HCT116 (cell line): ENCODE results near the gene COMMD9. TPM values are rescaled to one million over a fixed set of nuclear protein-coding genes. Genes with fewer than 3 reads are reported as not detected.

Experiments used
- ATAC-seq: fragments of 200-7000 bp; cut with Tn5 transposase; 2 replicates; pipeline ENCODE4 v1.9.1; 2020; ENCODE audit warnings: mild to moderate bottlenecking, moderate library complexity
- BruUV-seq: library from RNA; stranded (reverse); fragments of 400-500 nt; replicated peaks from 2 replicates; lab custom pipeline; 2021; lab: Mats Ljungman, UMichigan
- CTCF ChIA-PET: fragments of 300-600 bp; sonication (Branson Sonifier 250); formaldehyde crosslinking; loops from one replicate; lab custom pipeline; 2021; ENCODE audit warnings: antibody characterized with exemption; lab: Charles Lee
- POLR2A ChIA-PET: fragments of 300-600, 350-600 bp; sonication (Branson Sonifier 250); formaldehyde crosslinking; loops from one replicate; lab custom pipeline; 2021; ENCODE audit warnings: antibody characterized with exemption; lab: Charles Lee
- RAD21 ChIA-PET, 2 experiments: fragments of 300-600 bp; sonication (Branson Sonifier 250); formaldehyde crosslinking; loops; one replicate each; lab custom pipeline; 2023; ENCODE audit warnings: low total read pairs in 2 of 2; ENCODE audit not compliant: uncharacterized antibody in 2 of 2, unreplicated experiment in 2 of 2, low non-redundant PET in 1 of 2; lab: Charles Lee
- DNase-seq: peaks from one replicate; pipeline ENCODE4 v3.0.0-alpha.2; 2010; ENCODE audit warnings: low read depth, low spot score
- H2AFZ ChIP-seq: fragments of 200-600 bp; shearing (Covaris generic), sonication (generic); 2 replicates; pipeline ENCODE4 v1.6.1; 2017; ENCODE audit warnings: low read depth, mixed run types, mixed read lengths, antibody characterized with exemption, low read length; ENCODE audit not compliant: poor library complexity, severe bottlenecking
- H3K27ac ChIP-seq: 2 replicates; pipeline ENCODE4 v1.5.1; 2012; ENCODE audit warnings: low read depth, low read length
- H3K27me3 ChIP-seq: fragments of 200-600 bp; sonication (generic); 2 replicates; pipeline ENCODE4 v1.6.1; 2016; ENCODE audit warnings: mixed run types, low read length, mixed read lengths; ENCODE audit not compliant: insufficient read depth
- H3K36me3 ChIP-seq, 2 experiments: fragments of 200-500 bp in 1 of 2; fragments of 200-600 bp in 1 of 2; sonication (Bioruptor generic) in 1 of 2; sonication (generic) in 1 of 2; 2 replicates each; pipeline versions ENCODE4 v1.5.1 to v1.6.1; 2014 to 2016; ENCODE audit warnings: low read length in 2 of 2, inconsistent platforms in 1 of 2, mixed read lengths in 1 of 2, mixed run types in 1 of 2; ENCODE audit not compliant: insufficient read depth in 2 of 2, control insufficient read depth in 1 of 2
- H3K4me1 ChIP-seq, 2 experiments: fragments of 200-600 bp in 1 of 2; sonication (generic) in 1 of 2; 2 replicates each; pipeline versions ENCODE4 v1.5.1 to v1.6.1; 2012 to 2017; ENCODE audit warnings: low read length in 2 of 2, inconsistent platforms in 1 of 2, mild to moderate bottlenecking in 1 of 2, mixed read lengths in 1 of 2, mixed run types in 1 of 2, moderate library complexity in 1 of 2; ENCODE audit not compliant: insufficient read depth in 2 of 2, control insufficient read depth in 1 of 2
- H3K4me2 ChIP-seq: fragments of 200-600 bp; sonication (generic); 2 replicates; pipeline ENCODE4 v1.6.1; 2017; ENCODE audit warnings: mixed run types, low read length, mixed read lengths
- H3K4me3 ChIP-seq, 2 experiments: fragments of 200-600 bp in 1 of 2; sonication (generic) in 1 of 2; replicated peaks in 1 of 2; 2 replicates each; pipeline ENCODE4 v1.5.1; 2011 to 2016; ENCODE audit warnings: low read length in 2 of 2, control low read depth in 1 of 2, low read depth in 1 of 2, mild to moderate bottlenecking in 1 of 2, mixed read lengths in 1 of 2, mixed run types in 1 of 2
- H3K79me2 ChIP-seq: fragments of 200-600 bp; sonication (generic); 2 replicates; pipeline ENCODE4 v1.6.1; 2017; ENCODE audit warnings: mild to moderate bottlenecking, mixed run types, low read length, moderate library complexity, mixed read lengths; ENCODE audit not compliant: insufficient read depth
- H3K9ac ChIP-seq: fragments of 200-600 bp; sonication (generic); 2 replicates; pipeline ENCODE4 v1.6.1; 2016; ENCODE audit warnings: low read length, mixed read lengths
- H3K9me2 ChIP-seq: fragments of 200-600 bp; sonication (generic), shearing (Covaris generic); 2 replicates; pipeline ENCODE4 v1.6.1; 2017; ENCODE audit warnings: mixed run types, mild to moderate bottlenecking, moderate library complexity; ENCODE audit not compliant: insufficient read depth
- H3K9me3 ChIP-seq, 2 experiments: fragments of 200-500 bp in 1 of 2; fragments of 200-600 bp in 1 of 2; sonication (Bioruptor generic) in 1 of 2; sonication (generic) in 1 of 2; 2 replicates each; pipeline ENCODE4 v1.6.1; 2014 to 2017; ENCODE audit warnings: low read length in 2 of 2, mixed read lengths in 2 of 2, inconsistent platforms in 1 of 2, low read depth in 1 of 2, mild to moderate bottlenecking in 1 of 2, mixed run types in 1 of 2, moderate library complexity in 1 of 2; ENCODE audit not compliant: control insufficient read depth in 1 of 2, insufficient read depth in 1 of 2
- H4K20me1 ChIP-seq: fragments of 200-600 bp; sonication (generic), shearing (Covaris generic); 2 replicates; pipeline ENCODE4 v1.6.1; 2017; ENCODE audit warnings: mixed run types, mild to moderate bottlenecking, moderate library complexity; ENCODE audit not compliant: insufficient read depth
- CBX3 ChIP-seq: IDR thresholded peaks from 2 replicates; pipeline ENCODE4 v1.6.1; 2012; ENCODE audit warnings: low read depth
- ELF1 ChIP-seq: IDR thresholded peaks from 2 replicates; pipeline ENCODE4 v1.6.1; 2012; ENCODE audit warnings: low read depth, borderline replicate concordance
- EZH2 ChIP-seq: fragments of 200-600 bp; sonication (generic); IDR thresholded peaks from 2 replicates; pipeline ENCODE4 v1.6.1; 2017; ENCODE audit warnings: antibody characterized with exemption, mixed run types
- EZH2phosphoT487 ChIP-seq: fragments of 200-600 bp; IDR thresholded peaks from 2 replicates; pipeline ENCODE4 v1.6.1; 2018; ENCODE audit warnings: antibody characterized with exemption, borderline replicate concordance
- FOSL1 ChIP-seq: IDR thresholded peaks from 2 replicates; pipeline ENCODE4 v1.6.1; 2012; ENCODE audit warnings: low read depth
- JUND ChIP-seq: IDR thresholded peaks from 2 replicates; pipeline ENCODE4 v1.6.1; 2012
- POLR2A ChIP-seq: IDR thresholded peaks from 2 replicates; pipeline ENCODE4 v1.7.0; 2011; ENCODE audit warnings: borderline replicate concordance; ENCODE audit not compliant: insufficient read depth, insufficient read length; ENCODE audit errors: extremely low read depth
- RAD21 ChIP-seq: IDR thresholded peaks from 2 replicates; pipeline ENCODE4 v1.6.1; 2012; ENCODE audit warnings: low read depth, mild to moderate bottlenecking
- SIN3A ChIP-seq: IDR thresholded peaks from 2 replicates; pipeline ENCODE4 v1.6.1; 2012; ENCODE audit warnings: low read depth
- SRF ChIP-seq: IDR thresholded peaks from 2 replicates; pipeline ENCODE4 v1.6.1; 2012; ENCODE audit warnings: low read depth
- TCF7L2 ChIP-seq: IDR thresholded peaks from 2 replicates; pipeline ENCODE4 v1.7.0; 2011; ENCODE audit warnings: borderline replicate concordance, inconsistent platforms; ENCODE audit not compliant: insufficient read depth, insufficient read length; ENCODE audit errors: extremely low read depth
- ZBTB33 ChIP-seq: IDR thresholded peaks from 2 replicates; pipeline ENCODE4 v1.6.1; 2011; ENCODE audit warnings: mild to moderate bottlenecking, low read length, moderate library complexity; ENCODE audit not compliant: insufficient replicate concordance; ENCODE audit errors: extremely low read depth
- ZNF274 ChIP-seq: fragments of 200-500 bp; sonication (Bioruptor generic); IDR thresholded peaks from 2 replicates; pipeline ENCODE4 v1.6.1; 2014; ENCODE audit warnings: mild to moderate bottlenecking, low read depth, low read length, inconsistent platforms
- intact Hi-C: fragments of 100-400 bp; cut with micrococcal nuclease; formaldehyde crosslinking; loops from 2 replicates; pipeline ENCODE4 v1.10.0; 2022
- total RNA-seq: library from RNA; stranded (reverse); gene quantifications from one replicate; pipeline ENCODE4 v1.2.1, GENCODE V29; 2021; ENCODE audit not compliant: unreplicated experiment
- TF ChIP-seq, protein P1 (sequence below), 3 experiments: fragments of 200-600 bp in 1 of 3; sonication (generic) in 1 of 3; IDR thresholded peaks in 2 of 3; conservative IDR thresholded peaks in 1 of 3; 2 replicates each; pipeline ENCODE4 v1.5.1; 2012 to 2017; ENCODE audit warnings: low read depth in 2 of 3, low read length in 2 of 3, antibody characterized with exemption in 1 of 3, borderline replicate concordance in 1 of 3, control low read depth in 1 of 3, mild to moderate bottlenecking in 1 of 3, mixed read lengths in 1 of 3, mixed run types in 1 of 3, moderate library complexity in 1 of 3; ENCODE audit not compliant: insufficient read depth in 1 of 3

COMMD9 gene
- total RNA-seq, 1 experiment from 2014 or later, result 33.3 TPM

- Histone ChIP-seq H3K9me3 (no peaks in the 10 kb centered on the region), H4K20me1 (no peaks in the 10 kb centered on the region), H2AFZ (no peak overlapping the region), H3K4me1 (peaks cover 8 to 14% of the 10 kb centered on the region in 2 experiments), H3K9ac (no peak overlapping the region), H3K27ac (no peak overlapping the region), H3K36me3 (no peaks in the 10 kb centered on the region), H3K27me3 (no peaks in the 10 kb centered on the region), H3K4me3 (no peak overlapping the region), H3K4me2 (no peak overlapping the region), H3K79me2 (no peaks in the 10 kb centered on the region), H3K9me2 (no peaks in the 10 kb centered on the region; the same call in 1 of the 2 replicates)
- intact Hi-C loops, result no loop called here
- ChIA-PET RAD21 (no interaction called here), CTCF (no interaction called here), POLR2A (no interaction called here)
- no TSS peak for BruUV-seq
- DNase-seq, result no peak
- no peak for TF ChIP-seq EZH2
- TF ChIP-seq, protein P1, sequence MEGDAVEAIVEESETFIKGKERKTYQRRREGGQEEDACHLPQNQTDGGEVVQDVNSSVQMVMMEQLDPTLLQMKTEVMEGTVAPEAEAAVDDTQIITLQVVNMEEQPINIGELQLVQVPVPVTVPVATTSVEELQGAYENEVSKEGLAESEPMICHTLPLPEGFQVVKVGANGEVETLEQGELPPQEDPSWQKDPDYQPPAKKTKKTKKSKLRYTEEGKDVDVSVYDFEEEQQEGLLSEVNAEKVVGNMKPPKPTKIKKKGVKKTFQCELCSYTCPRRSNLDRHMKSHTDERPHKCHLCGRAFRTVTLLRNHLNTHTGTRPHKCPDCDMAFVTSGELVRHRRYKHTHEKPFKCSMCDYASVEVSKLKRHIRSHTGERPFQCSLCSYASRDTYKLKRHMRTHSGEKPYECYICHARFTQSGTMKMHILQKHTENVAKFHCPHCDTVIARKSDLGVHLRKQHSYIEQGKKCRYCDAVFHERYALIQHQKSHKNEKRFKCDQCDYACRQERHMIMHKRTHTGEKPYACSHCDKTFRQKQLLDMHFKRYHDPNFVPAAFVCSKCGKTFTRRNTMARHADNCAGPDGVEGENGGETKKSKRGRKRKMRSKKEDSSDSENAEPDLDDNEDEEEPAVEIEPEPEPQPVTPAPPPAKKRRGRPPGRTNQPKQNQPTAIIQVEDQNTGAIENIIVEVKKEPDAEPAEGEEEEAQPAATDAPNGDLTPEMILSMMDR (IDR thresholded peaks at IDR 0.05 in 2 of 3, conservative IDR thresholded peaks at IDR 0.05 in 1 of 3; ENCODE audit: borderline replicate concordance in 1 of 3, insufficient read depth in 1 of 3, low read depth in 2 of 3, low read length in 2 of 3), result no peak
- no peak for TF ChIP-seq ZBTB33
- TF ChIP-seq EZH2phosphoT487, result no peak
- TF ChIP-seq CBX3, result no peak
- TF ChIP-seq ZNF274, result no peak
- no peak for TF ChIP-seq JUND
- no peak for TF ChIP-seq TCF7L2
- TF ChIP-seq FOSL1, result no peak
- TF ChIP-seq SIN3A, result no peak
- TF ChIP-seq ELF1, result no peak
- TF ChIP-seq POLR2A, result no peak
- no peak for TF ChIP-seq RAD21
- TF ChIP-seq SRF, result no peak
- ATAC-seq, result no peak
These were observed 49.6 kb downstream of the COMMD9 start for GRCh38 chr11:36239636-36240035.
